Colon (tissue), 2 donors: Measurements from ENCODE around the gene NXPE4.
"Not testable (repeated sequence)": the region's sequence is repeated elsewhere in the genome, so short reads cannot be mapped to it uniquely, and the experiment has no call there.

Experiments used
- FAIRE-seq: peaks from 2 replicates; lab custom pipeline; 2012; peaks lifted over from hg19 to GRCh38; lab: Jason Lieb, UNC
- donor health status: control.
- donor health status: control.

Gene NXPE4

GRCh38 chr11:114610550-114610949 lies 15.0 kb upstream of the NXPE4 start:
- no peak for FAIRE-seq

- no peak for FAIRE-seq
Measured at GRCh38 chr11:114609429-114609828, 13.8 kb upstream of the NXPE4 start.

GRCh38 chr11:114608605-114609004 lies 13.0 kb upstream of the NXPE4 start:
- not testable (repeated sequence) for FAIRE-seq

GRCh38 chr11:114607753-114608459 lies 12.3 kb upstream of the NXPE4 start:
- FAIRE-seq, result no peak

GRCh38 chr11:114606802-114607075 lies 11.2 kb upstream of the NXPE4 start:
- FAIRE-seq, result not testable (repeated sequence)

- FAIRE-seq, result no peak
Measured at GRCh38 chr11:114606003-114606801, 10.6 kb upstream of the NXPE4 start.

- FAIRE-seq, result no peak
Measured at GRCh38 chr11:114605370-114605769, 9.8 kb upstream of the NXPE4 start.

GRCh38 chr11:114604886-114605285 lies 9.3 kb upstream of the NXPE4 start:
- no peak for FAIRE-seq

- FAIRE-seq, result no peak
Measured at GRCh38 chr11:114604179-114604813, 8.7 kb upstream of the NXPE4 start.

- not testable (repeated sequence) for FAIRE-seq
Measured at GRCh38 chr11:114603151-114603550, 7.6 kb upstream of the NXPE4 start.

- FAIRE-seq, result no peak
Measured at GRCh38 chr11:114598461-114598860, 2.9 kb upstream of the NXPE4 start.

GRCh38 chr11:114596175-114596919 lies 761 bp upstream of the NXPE4 start:
- no peak for FAIRE-seq

- FAIRE-seq, result no peak
Measured at GRCh38 chr11:114594703-114595102, 883 bp downstream of the NXPE4 start.

GRCh38 chr11:114587398-114587953 lies 8.1 kb downstream of the NXPE4 start:
- FAIRE-seq, result no peak

- FAIRE-seq, result no peak
Measured at GRCh38 chr11:114586797-114587196, 8.8 kb downstream of the NXPE4 start.

GRCh38 chr11:114571712-114572111 lies 23.9 kb downstream of the NXPE4 start:
- FAIRE-seq, result no peak

GRCh38 chr11:114569801-114570200 lies 25.8 kb downstream of the NXPE4 start:
- no peak for FAIRE-seq

GRCh38 chr11:114566276-114566675 lies 29.3 kb downstream of the NXPE4 start:
- FAIRE-seq, result no peak

GRCh38 chr11:114564831-114565230 lies 30.8 kb downstream of the NXPE4 start:
- FAIRE-seq, result no peak

GRCh38 chr11:114563077-114563476 lies 32.5 kb downstream of the NXPE4 start:
- FAIRE-seq, result no peak

GRCh38 chr11:114562166-114562916 lies 33.2 kb downstream of the NXPE4 start:
- FAIRE-seq, result peak; percentile 58
